ENCODE results near the gene CREB1. TPM values are rescaled to one million over a fixed set of nuclear protein-coding genes. Genes with fewer than 3 reads are reported as not detected.

The CREB1 gene
- total RNA-seq, 1 donor from 2014 or later: 127 TPM

- H3K4me1 Mint-ChIP-seq: peaks cover 19% of the 10 kb centered on the region
- no peak for TF ChIP-seq CTCF (IDR thresholded peaks at IDR 0.05)
- POLR2A ChIA-PET: interaction anchor here (1.1 kb wide), 1 partner anchor 20 kb away, joined by 6 read pairs; the partner anchor contains the start of gene CREB1
- H3K36me3 Mint-ChIP-seq (ENCODE audit: low read depth): peaks cover 17% of the 10 kb centered on the region
- DNase-seq: no peak
- CTCF ChIA-PET: no interaction called here
- no peaks in the 10 kb centered on the region for H3K27me3 Mint-ChIP-seq
- no peak overlapping the region for H3K27ac Mint-ChIP-seq
- no peak for ATAC-seq (ENCODE audit: low read depth)
- H3K4me3 Mint-ChIP-seq: no peak overlapping the region
- H3K9me3 Mint-ChIP-seq: peaks cover 7% of the 10 kb centered on the region
- intact Hi-C loops (cut with micrococcal nuclease): no loop called here
Measured at GRCh38 chr2:207510148-207510547, 19.6 kb upstream of the CREB1 start.

GRCh38 chr2:207511851-207512250 is 17.9 kb upstream of the CREB1 start:
- Mint-ChIP-seq H3K27me3 (no peaks in the 10 kb centered on the region), H3K27ac (no peak overlapping the region), H3K9me3 (peaks cover 7% of the 10 kb centered on the region), H3K4me1 (peaks cover 2% of the 10 kb centered on the region), H3K4me3 (no peak overlapping the region), H3K36me3 (ENCODE audit: low read depth) (peaks cover 17% of the 10 kb centered on the region)
- no peak for TF ChIP-seq CTCF (IDR thresholded peaks at IDR 0.05)
- ChIA-PET CTCF (no interaction called here), POLR2A (no interaction called here)
- ATAC-seq (ENCODE audit: low read depth) (no peak), DNase-seq (no peak)
- intact Hi-C loops (cut with micrococcal nuclease): no loop called here

- Mint-ChIP-seq H3K27ac (no peak overlapping the region), H3K27me3 (no peaks in the 10 kb centered on the region), H3K9me3 (peaks cover 7% of the 10 kb centered on the region), H3K36me3 (ENCODE audit: low read depth) (peaks cover 17% of the 10 kb centered on the region), H3K4me1 (no peaks in the 10 kb centered on the region), H3K4me3 (no peak overlapping the region)
- ChIA-PET POLR2A (no interaction called here), CTCF (no interaction called here)
- intact Hi-C loops (cut with micrococcal nuclease): no loop called here
- no peak for ATAC-seq (ENCODE audit: low read depth)
- no peak for TF ChIP-seq CTCF (IDR thresholded peaks at IDR 0.05)
- DNase-seq: no peak
Measured at GRCh38 chr2:207512356-207512755, 17.4 kb upstream of the CREB1 start.

GRCh38 chr2:207513551-207514257 is 16.1 kb upstream of the CREB1 start:
- no peak for TF ChIP-seq CTCF (IDR thresholded peaks at IDR 0.05)
- CTCF ChIA-PET: no interaction called here
- Mint-ChIP-seq H3K9me3 (peaks cover 1% of the 10 kb centered on the region), H3K4me1 (no peaks in the 10 kb centered on the region), H3K36me3 (ENCODE audit: low read depth) (peaks cover 14% of the 10 kb centered on the region), H3K4me3 (no peak overlapping the region), H3K27ac (no peak overlapping the region), H3K27me3 (no peaks in the 10 kb centered on the region)
- intact Hi-C loops (cut with micrococcal nuclease): loop anchor here (1.0 kb wide), 1 partner anchor 11 kb away; no protein-coding TSS in a partner anchor
- POLR2A ChIA-PET: no interaction called here
- ATAC-seq (ENCODE audit: low read depth) (no peak), DNase-seq (no peak)

GRCh38 chr2:207514451-207514850 is 15.3 kb upstream of the CREB1 start:
- intact Hi-C loops (cut with micrococcal nuclease): no loop called here
- ChIA-PET POLR2A (no interaction called here), CTCF (no interaction called here)
- DNase-seq (no peak), ATAC-seq (ENCODE audit: low read depth) (no peak)
- TF ChIP-seq CTCF (IDR thresholded peaks at IDR 0.05): no peak
- Mint-ChIP-seq H3K4me1 (no peaks in the 10 kb centered on the region), H3K9me3 (peaks cover 3% of the 10 kb centered on the region), H3K27ac (no peak overlapping the region), H3K4me3 (no peak overlapping the region), H3K27me3 (no peaks in the 10 kb centered on the region), H3K36me3 (ENCODE audit: low read depth) (peaks cover 13% of the 10 kb centered on the region)
